Measurements from ENCODE around the gene IDH3A.

- TF ChIP-seq, protein P1, sequence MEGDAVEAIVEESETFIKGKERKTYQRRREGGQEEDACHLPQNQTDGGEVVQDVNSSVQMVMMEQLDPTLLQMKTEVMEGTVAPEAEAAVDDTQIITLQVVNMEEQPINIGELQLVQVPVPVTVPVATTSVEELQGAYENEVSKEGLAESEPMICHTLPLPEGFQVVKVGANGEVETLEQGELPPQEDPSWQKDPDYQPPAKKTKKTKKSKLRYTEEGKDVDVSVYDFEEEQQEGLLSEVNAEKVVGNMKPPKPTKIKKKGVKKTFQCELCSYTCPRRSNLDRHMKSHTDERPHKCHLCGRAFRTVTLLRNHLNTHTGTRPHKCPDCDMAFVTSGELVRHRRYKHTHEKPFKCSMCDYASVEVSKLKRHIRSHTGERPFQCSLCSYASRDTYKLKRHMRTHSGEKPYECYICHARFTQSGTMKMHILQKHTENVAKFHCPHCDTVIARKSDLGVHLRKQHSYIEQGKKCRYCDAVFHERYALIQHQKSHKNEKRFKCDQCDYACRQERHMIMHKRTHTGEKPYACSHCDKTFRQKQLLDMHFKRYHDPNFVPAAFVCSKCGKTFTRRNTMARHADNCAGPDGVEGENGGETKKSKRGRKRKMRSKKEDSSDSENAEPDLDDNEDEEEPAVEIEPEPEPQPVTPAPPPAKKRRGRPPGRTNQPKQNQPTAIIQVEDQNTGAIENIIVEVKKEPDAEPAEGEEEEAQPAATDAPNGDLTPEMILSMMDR (IDR thresholded peaks at IDR 0.05; ENCODE audit: insufficient read depth, low read length, poor library complexity, severe bottlenecking) = no peak
- TF ChIP-seq EZH2phosphoT487 (conservative IDR thresholded peaks at IDR 0.05; ENCODE audit: low read length) = no peak
Measured at GRCh38 chr15:78147566-78147965, 1.6 kb upstream of the IDH3A start.
